Measurements from ENCODE around the gene VSIG2. TPM values are rescaled to one million over a fixed set of nuclear protein-coding genes. Genes with fewer than 3 reads are reported as not detected.

The VSIG2 gene
- total RNA-seq, 1 experiment from 2014 or later: not detected

- no peak for DNase-seq
- Histone ChIP-seq H3K36me3 (ENCODE audit: control insufficient read depth, insufficient read depth, low read length) (no peaks in the 10 kb centered on the region), H3K27me3 (replicated peaks; ENCODE audit: control insufficient read depth, insufficient read depth, low read length) (no peaks in the 10 kb centered on the region; the same call in 1 of the 2 replicates), H3K9me3 (no peaks in the 10 kb centered on the region; the same call in 1 of the 2 replicates), H3K4me3 (ENCODE audit: low read depth, low read length) (no peak overlapping the region), H3K4me1 (no peaks in the 10 kb centered on the region)
- Mint-ChIP-seq H3K36me3 (ENCODE audit: insufficient read depth, unreplicated experiment) (no peaks in the 10 kb centered on the region), H3K9me3 (ENCODE audit: unreplicated experiment) (peaks cover 12% of the 10 kb centered on the region), H3K4me3 (ENCODE audit: unreplicated experiment) (no peak overlapping the region), H3K27me3 (ENCODE audit: insufficient read depth, unreplicated experiment) (peaks cover 21% of the 10 kb centered on the region), H3K27ac (ENCODE audit: unreplicated experiment) (no peak overlapping the region), H3K4me1 (ENCODE audit: low read depth, unreplicated experiment) (no peaks in the 10 kb centered on the region)
- no peak for TF ChIP-seq CTCF (IDR thresholded peaks at IDR 0.05; ENCODE audit: insufficient read depth in 1 of 2, low read depth in 1 of 2, low read length in 1 of 2, severe bottlenecking in 1 of 2, unreplicated experiment in 1 of 2)
- BruUV-seq (replicated peaks): no TSS peak
- ChIA-PET POLR2A (no interaction called here), CTCF (interaction anchor here (0.5 kb wide), 1 partner anchor 35 kb away, joined by 3 read pairs; no protein-coding TSS in a partner anchor)
- intact Hi-C loops (cut with micrococcal nuclease; ENCODE audit: unreplicated experiment): no loop called here
These were observed 52.5 kb downstream of the VSIG2 start for GRCh38 chr11:124699547-124699946.

Other genes starting within 250 kb of the VSIG2 start
- not detected in 2 replicates for gene OR8B12, start 208.6 kb downstream of the VSIG2 start, total RNA-seq (2022)
- not detected in 2 replicates for gene OR8A1, start 182.3 kb downstream of the VSIG2 start, total RNA-seq (2022)
- not detected in 2 replicates for gene PANX3, start 140.8 kb downstream of the VSIG2 start, total RNA-seq (2022)
- gene TBRG1, start 129.4 kb downstream of the VSIG2 start, total RNA-seq (2022): 71.5 and 72.0 TPM in 2 replicates
- gene SIAE, start 78.5 kb downstream of the VSIG2 start, total RNA-seq (2022): 33.7 and 34.1 TPM in 2 replicates
- 3.7 and 4.2 TPM in 2 replicates for gene SPA17, start 78.4 kb downstream of the VSIG2 start, total RNA-seq (2022)
- 5.7 and 7.8 TPM in 2 replicates for gene NRGN, start 12.3 kb downstream of the VSIG2 start, total RNA-seq (2022)
- 5.3 and 6.1 TPM in 2 replicates for gene ESAM, start 10.0 kb upstream of the VSIG2 start, total RNA-seq (2022)
- gene MSANTD2, start 48.2 kb upstream of the VSIG2 start, total RNA-seq (2022): 28.3 and 33.2 TPM in 2 replicates
- 5.7 and 6.2 TPM in 2 replicates for gene ROBO3, start 113.2 kb upstream of the VSIG2 start, total RNA-seq (2022)
- gene ROBO4, start 145.6 kb upstream of the VSIG2 start, total RNA-seq (2022): not detected in 2 replicates
- gene HEPN1, start 167.0 kb upstream of the VSIG2 start, total RNA-seq (2022): not detected in 2 replicates
- 0.11 TPM in 1 of 2 replicates, not detected in the other for gene HEPACAM, start 183.8 kb upstream of the VSIG2 start, total RNA-seq (2022)
- gene CCDC15, start 201.9 kb upstream of the VSIG2 start, total RNA-seq (2022): 4.0 TPM in 2 replicates